ENCODE measurements around the gene HSD17B3. TPM values are rescaled to one million over a fixed set of nuclear protein-coding genes. Genes with fewer than 3 reads are reported as not detected.

Gene HSD17B3
- total and polyA plus RNA-seq, 4 donors = 0.37 to 4.4 (median 0.41) TPM; not detected in 1

GRCh38 chr9:96217754-96218693, 84.0 kb downstream of the HSD17B3 start:
- Histone ChIP-seq H3K27me3 (ENCODE audit: control insufficient read depth in 3 of 3, insufficient read depth in 3 of 3, low read length in 2 of 3) (peaks cover 0 to 4% (median 0%) of the 10 kb centered on the region in 3 donors), H3K27ac (ENCODE audit: low read depth in 1 of 2, low read length in 1 of 2) (peak overlapping the region in 1 of 2 donors; percentile 43), H3K4me1 (ENCODE audit: control insufficient read depth in 5 of 5, insufficient read depth in 5 of 5, low read length in 5 of 5) (peaks cover 0 to 36% (median 12%) of the 10 kb centered on the region in 5 donors), H3K4me3 (no peak overlapping the region), H3K36me3 (ENCODE audit: control insufficient read depth in 4 of 4, insufficient read depth in 4 of 4, low read length in 4 of 4) (no peaks in the 10 kb centered on the region), H3K9ac (ENCODE audit: insufficient read depth in 1 of 2, low read length in 2 of 2) (peak overlapping the region in 1 of 2 donors; percentile 14), H3K9me3 (ENCODE audit: control insufficient read depth in 4 of 4, insufficient read depth in 3 of 4, low read length in 3 of 4) (peaks cover 0 to 4% (median 0%) of the 10 kb centered on the region in 4 donors)
- ATAC-seq (ENCODE audit: insufficient read depth, low FRiP score) = peak; percentile 95
- TF ChIP-seq, protein P1, sequence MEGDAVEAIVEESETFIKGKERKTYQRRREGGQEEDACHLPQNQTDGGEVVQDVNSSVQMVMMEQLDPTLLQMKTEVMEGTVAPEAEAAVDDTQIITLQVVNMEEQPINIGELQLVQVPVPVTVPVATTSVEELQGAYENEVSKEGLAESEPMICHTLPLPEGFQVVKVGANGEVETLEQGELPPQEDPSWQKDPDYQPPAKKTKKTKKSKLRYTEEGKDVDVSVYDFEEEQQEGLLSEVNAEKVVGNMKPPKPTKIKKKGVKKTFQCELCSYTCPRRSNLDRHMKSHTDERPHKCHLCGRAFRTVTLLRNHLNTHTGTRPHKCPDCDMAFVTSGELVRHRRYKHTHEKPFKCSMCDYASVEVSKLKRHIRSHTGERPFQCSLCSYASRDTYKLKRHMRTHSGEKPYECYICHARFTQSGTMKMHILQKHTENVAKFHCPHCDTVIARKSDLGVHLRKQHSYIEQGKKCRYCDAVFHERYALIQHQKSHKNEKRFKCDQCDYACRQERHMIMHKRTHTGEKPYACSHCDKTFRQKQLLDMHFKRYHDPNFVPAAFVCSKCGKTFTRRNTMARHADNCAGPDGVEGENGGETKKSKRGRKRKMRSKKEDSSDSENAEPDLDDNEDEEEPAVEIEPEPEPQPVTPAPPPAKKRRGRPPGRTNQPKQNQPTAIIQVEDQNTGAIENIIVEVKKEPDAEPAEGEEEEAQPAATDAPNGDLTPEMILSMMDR (IDR thresholded peaks at IDR 0.05; ENCODE audit: control extremely low read depth, extremely low read depth) = peak; percentile 95
- 3% methylated on average over 36 to 43 of the region's 43 CpGs for WGBS, 2 donors
- DNase-seq = peak; percentile 90 to 94 (median 93)

DNA sequence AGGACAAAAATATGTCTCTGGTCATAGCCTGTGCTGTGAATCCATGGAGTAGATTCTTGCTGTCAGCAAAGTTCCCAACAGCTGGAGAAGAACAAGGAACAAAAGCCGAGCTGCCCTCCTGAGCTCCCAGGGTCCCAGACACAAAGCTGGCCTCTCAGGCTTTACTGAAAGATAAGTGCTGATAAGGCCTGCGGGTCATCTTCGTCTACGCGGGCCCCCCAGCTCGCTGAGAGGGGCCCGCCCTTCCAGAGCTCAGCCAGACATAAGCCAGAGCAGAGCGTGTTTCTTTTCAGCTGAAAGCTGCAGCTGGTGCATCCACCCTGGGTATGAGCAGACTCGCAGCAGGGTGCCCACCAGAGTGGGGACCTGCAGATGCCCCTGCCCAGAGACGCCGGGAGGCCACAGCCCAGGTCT, 84.7 kb downstream of the HSD17B3 start:
- peaks cover 0 to 36% (median 12%) of the 10 kb centered on the region in 5 donors for H3K4me1 ChIP-seq (ENCODE audit: control insufficient read depth in 5 of 5, insufficient read depth in 5 of 5, low read length in 5 of 5)
- TF ChIP-seq, protein P1 (IDR thresholded peaks at IDR 0.05; ENCODE audit: control extremely low read depth, extremely low read depth) = no peak
- ATAC-seq (ENCODE audit: insufficient read depth, low FRiP score) = no peak
- peak; percentile 86 to 93 (median 92) for DNase-seq
- no peak overlapping the region for H3K9ac ChIP-seq (ENCODE audit: insufficient read depth in 1 of 2, low read length in 2 of 2)
- H3K9me3 ChIP-seq (ENCODE audit: control insufficient read depth in 4 of 4, insufficient read depth in 3 of 4, low read length in 3 of 4) = peaks cover 0 to 2% (median 0%) of the 10 kb centered on the region in 4 donors
- peaks cover 0 to 4% (median 0%) of the 10 kb centered on the region in 3 donors for H3K27me3 ChIP-seq (ENCODE audit: control insufficient read depth in 3 of 3, insufficient read depth in 3 of 3, low read length in 2 of 3)
- no peaks in the 10 kb centered on the region for H3K36me3 ChIP-seq (ENCODE audit: control insufficient read depth in 4 of 4, insufficient read depth in 4 of 4, low read length in 4 of 4)
- H3K27ac ChIP-seq (ENCODE audit: low read depth in 1 of 2, low read length in 1 of 2) = no peak overlapping the region
- no peak overlapping the region for H3K4me3 ChIP-seq
- 65 to 73% methylated on average over 11 of the region's 11 CpGs for WGBS, 2 donors

DNA sequence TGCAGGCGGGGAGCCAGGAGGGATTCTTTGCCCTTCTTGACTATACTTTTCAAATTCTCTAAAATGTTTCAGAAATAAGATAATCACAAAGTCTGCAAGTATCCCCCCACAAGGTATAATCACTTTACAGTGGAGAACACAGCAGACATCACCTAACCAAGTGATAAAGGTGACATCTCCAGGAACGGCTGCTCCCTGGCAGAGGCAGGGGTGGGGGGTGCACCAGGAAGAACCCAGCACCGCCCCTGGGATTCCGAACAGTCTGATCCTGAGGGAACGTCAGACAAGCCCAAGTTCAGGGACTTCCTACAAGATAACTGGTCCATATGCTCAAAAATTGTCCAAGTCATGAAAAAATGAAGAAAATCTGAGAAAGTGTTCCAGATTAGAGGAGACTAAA, 85.4 kb downstream of the HSD17B3 start:
- no peak overlapping the region for H3K4me3 ChIP-seq
- peaks cover 0 to under 1% (median 0%) of the 10 kb centered on the region in 3 donors for H3K27me3 ChIP-seq (ENCODE audit: control insufficient read depth in 3 of 3, insufficient read depth in 3 of 3, low read length in 2 of 3)
- peak overlapping the region in 1 of 2 donors; percentile 47 for H3K9ac ChIP-seq (ENCODE audit: insufficient read depth in 1 of 2, low read length in 2 of 2)
- ATAC-seq (ENCODE audit: insufficient read depth, low FRiP score) = no peak
- no peaks in the 10 kb centered on the region for H3K36me3 ChIP-seq (ENCODE audit: control insufficient read depth in 4 of 4, insufficient read depth in 4 of 4, low read length in 4 of 4)
- TF ChIP-seq, protein P1 (IDR thresholded peaks at IDR 0.05; ENCODE audit: control extremely low read depth, extremely low read depth) = no peak
- peaks cover 0 to 2% (median 0%) of the 10 kb centered on the region in 4 donors for H3K9me3 ChIP-seq (ENCODE audit: control insufficient read depth in 4 of 4, insufficient read depth in 3 of 4, low read length in 3 of 4)
- no peak overlapping the region for H3K27ac ChIP-seq (ENCODE audit: low read depth in 1 of 2, low read length in 1 of 2)
- peaks cover 0 to 36% (median 12%) of the 10 kb centered on the region in 5 donors for H3K4me1 ChIP-seq (ENCODE audit: control insufficient read depth in 5 of 5, insufficient read depth in 5 of 5, low read length in 5 of 5)
- WGBS, 2 donors = 83 to 85% methylated on average over 5 of the region's 5 CpGs
- DNase-seq = no peak
